Kidney (tissue), 14 donors: ENCODE measurements around the gene KBTBD13. TPM values are rescaled to one million over a fixed set of nuclear protein-coding genes. Genes with fewer than 3 reads are reported as not detected.

Experiments used
- DNase-seq, 5 donors: peaks; one replicate each; pipeline ENCODE4 v3.0.0-alpha.2; 2013 to 2020
- FAIRE-seq: peaks from 2 replicates; lab custom pipeline; 2012; peaks lifted over from hg19 to GRCh38; lab: Jason Lieb, UNC
- H3K27ac ChIP-seq, 2 donors: one replicate each; pipeline ENCODE4 v1.7.0; 2013; ENCODE audit warnings: low read depth in 2 of 2, low read length in 2 of 2, inconsistent platforms in 1 of 2
- H3K27me3 ChIP-seq: one replicate; pipeline ENCODE4 v1.7.1; 2013; ENCODE audit warnings: low read length, inconsistent platforms; ENCODE audit not compliant: control insufficient read depth, insufficient read depth
- H3K36me3 ChIP-seq, 3 donors: one replicate each; pipeline versions ENCODE4 v1.7.0 to v1.7.1; 2013; ENCODE audit warnings: low read length in 3 of 3, control low read depth in 1 of 3, inconsistent platforms in 1 of 3; ENCODE audit not compliant: insufficient read depth in 3 of 3, control insufficient read depth in 2 of 3
- H3K4me1 ChIP-seq, 3 donors: one replicate each; pipeline versions ENCODE4 v1.7.0 to v1.7.1; 2013; ENCODE audit warnings: low read length in 3 of 3, inconsistent platforms in 1 of 3, low read depth in 1 of 3; ENCODE audit not compliant: control insufficient read depth in 2 of 3, insufficient read depth in 2 of 3
- H3K4me3 ChIP-seq, 3 donors: one replicate each; pipeline versions ENCODE4 v1.7.0 to v1.8.1; 2013; ENCODE audit warnings: low read length in 3 of 3, control low read depth in 1 of 3, inconsistent platforms in 1 of 3
- H3K9ac ChIP-seq, 3 donors: one replicate each; pipeline versions ENCODE4 v1.7.0 to v1.7.1; 2013; ENCODE audit warnings: low read length in 3 of 3, control low read depth in 1 of 3, inconsistent platforms in 1 of 3
- H3K9me3 ChIP-seq, 3 donors: one replicate each; pipeline versions ENCODE4 v1.7.0 to v1.7.1; 2013; ENCODE audit warnings: low read length in 3 of 3, control low read depth in 1 of 3, inconsistent platforms in 1 of 3; ENCODE audit not compliant: control insufficient read depth in 2 of 3, insufficient read depth in 1 of 3
- intact Hi-C: fragments of 100-400 bp; cut with DNase I; formaldehyde crosslinking; loops from one replicate; pipeline ENCODE4 v1.11.1; 2022
- polyA plus RNA-seq: library from polyadenylated mRNA; stranded (reverse); fragments of 350-450 nt; fragmentation: Illumina TruSeq; extraction: RNeasy Lipid Tissue Mini Kit (QIAGEN cat#74804); gene quantifications from one replicate; pipeline ENCODE4 v1.2.3, GENCODE V29; 2014; ENCODE audit warnings: low read depth, low replicate concordance; ENCODE audit not compliant: insufficient read depth
- total RNA-seq: library from RNA; stranded (reverse); fragmentation: NEBNext Ultra II Directional; extraction: Animal tissue kit (Norgen Biotek cat#: 25700); gene quantifications from one replicate; pipeline ENCODE4 v1.2.1, GENCODE V29; 2021
- TF ChIP-seq, protein P1 (sequence below): IDR thresholded peaks from 3 replicates; pipeline ENCODE4 v1.5.1; 2012; ENCODE audit warnings: mild to moderate bottlenecking, moderate library complexity, borderline replicate concordance; ENCODE audit not compliant: insufficient read depth; ENCODE audit errors: extremely low read depth
- donor health status: control.
- donor health status: control.
- donor health status: control.
- donor health status: control.
- donor health status: control.
- donor health status: DM: yes; HTN: yes; CAD: no.
- donor health status: Normal renal cell carcinoma (clear cell type).

The KBTBD13 gene
- total and polyA plus RNA-seq, 2 donors from 2014 or later, result 0.06 TPM; not detected in 1

DNA sequence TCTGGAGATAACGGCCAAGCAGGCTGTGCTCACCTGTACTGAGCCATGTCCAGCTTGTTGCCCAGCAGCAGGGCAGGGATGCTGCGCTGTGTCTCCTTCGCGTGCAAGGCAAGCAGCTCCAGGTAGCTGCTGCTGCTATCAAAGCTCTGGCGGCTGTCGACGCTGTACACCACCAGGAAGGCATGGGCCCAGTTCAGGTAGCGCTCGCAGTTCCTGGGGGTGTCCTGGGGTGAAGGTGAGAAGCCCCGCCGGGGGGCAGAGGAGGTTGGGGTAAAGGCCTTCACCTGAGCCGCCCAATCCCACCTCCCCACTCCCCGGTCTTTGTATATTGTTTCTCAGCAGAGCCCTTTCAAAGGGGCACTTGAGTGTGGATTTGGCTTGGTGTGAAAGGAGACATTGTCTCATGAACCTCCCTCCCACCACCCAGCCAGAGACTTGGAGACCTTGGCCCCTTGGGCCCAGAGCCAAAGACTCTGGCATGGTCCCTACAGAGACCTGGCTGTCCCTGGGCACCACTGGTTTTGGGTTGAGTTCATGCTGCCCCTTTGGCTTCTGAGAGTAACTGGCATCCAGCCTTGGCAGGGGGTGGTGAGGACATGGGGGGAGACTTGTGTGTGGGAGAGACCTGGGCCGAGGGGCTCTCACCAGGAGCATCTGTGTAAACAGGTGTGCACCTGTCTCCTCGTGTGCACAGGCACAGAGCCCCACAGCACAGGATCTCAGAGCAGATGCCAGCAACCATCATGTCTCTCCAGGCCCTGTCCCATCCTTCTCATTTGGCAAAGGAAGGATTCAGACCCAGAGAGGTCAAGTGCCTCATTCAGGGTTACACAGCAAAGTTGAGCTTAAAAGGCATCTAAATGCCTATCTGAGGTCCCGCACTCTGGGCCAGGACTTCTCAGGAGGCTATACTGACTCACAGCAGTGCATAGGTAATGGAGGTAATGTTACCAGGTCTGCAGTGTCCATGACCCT, 17.9 kb upstream of the KBTBD13 start:
- no peaks in the 10 kb centered on the region for H3K9me3 ChIP-seq
- intact Hi-C loops, result no loop called here
- FAIRE-seq (no peak), DNase-seq (no peak)
- peaks cover 0 to 12% (median 4%) of the 10 kb centered on the region in 3 donors for H3K4me1 ChIP-seq
- no peak overlapping the region for H3K27ac ChIP-seq
- H3K36me3 ChIP-seq, result no peaks in the 10 kb centered on the region
- H3K9ac ChIP-seq, result no peak overlapping the region
- H3K4me3 ChIP-seq, result no peak overlapping the region
- no peaks in the 10 kb centered on the region for H3K27me3 ChIP-seq
- TF ChIP-seq, protein P1, sequence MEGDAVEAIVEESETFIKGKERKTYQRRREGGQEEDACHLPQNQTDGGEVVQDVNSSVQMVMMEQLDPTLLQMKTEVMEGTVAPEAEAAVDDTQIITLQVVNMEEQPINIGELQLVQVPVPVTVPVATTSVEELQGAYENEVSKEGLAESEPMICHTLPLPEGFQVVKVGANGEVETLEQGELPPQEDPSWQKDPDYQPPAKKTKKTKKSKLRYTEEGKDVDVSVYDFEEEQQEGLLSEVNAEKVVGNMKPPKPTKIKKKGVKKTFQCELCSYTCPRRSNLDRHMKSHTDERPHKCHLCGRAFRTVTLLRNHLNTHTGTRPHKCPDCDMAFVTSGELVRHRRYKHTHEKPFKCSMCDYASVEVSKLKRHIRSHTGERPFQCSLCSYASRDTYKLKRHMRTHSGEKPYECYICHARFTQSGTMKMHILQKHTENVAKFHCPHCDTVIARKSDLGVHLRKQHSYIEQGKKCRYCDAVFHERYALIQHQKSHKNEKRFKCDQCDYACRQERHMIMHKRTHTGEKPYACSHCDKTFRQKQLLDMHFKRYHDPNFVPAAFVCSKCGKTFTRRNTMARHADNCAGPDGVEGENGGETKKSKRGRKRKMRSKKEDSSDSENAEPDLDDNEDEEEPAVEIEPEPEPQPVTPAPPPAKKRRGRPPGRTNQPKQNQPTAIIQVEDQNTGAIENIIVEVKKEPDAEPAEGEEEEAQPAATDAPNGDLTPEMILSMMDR, result no peak

DNA sequence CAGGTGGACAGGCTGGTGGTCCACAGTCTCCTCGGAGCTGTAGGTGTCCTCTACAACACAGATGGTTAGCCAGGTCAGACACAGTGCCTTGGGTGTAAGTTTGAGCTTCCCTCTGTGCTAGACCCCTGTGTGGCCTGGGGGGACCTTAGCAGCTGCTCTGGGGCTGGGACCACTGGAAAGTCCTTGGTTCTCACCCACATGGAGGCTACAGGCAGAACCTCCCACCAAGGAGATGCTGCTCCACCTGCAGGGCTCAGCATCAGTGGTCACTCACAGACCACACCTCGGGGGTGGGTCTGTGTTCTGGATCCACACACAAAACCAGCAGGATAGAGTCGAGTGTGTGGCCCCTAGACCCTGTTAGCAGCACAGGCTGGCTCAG, 17.2 kb upstream of the KBTBD13 start:
- intact Hi-C loops, result no loop called here
- H3K4me1 ChIP-seq, result peaks cover 0 to 12% (median 4%) of the 10 kb centered on the region in 3 donors
- H3K27ac ChIP-seq, result no peak overlapping the region
- H3K9ac ChIP-seq, result no peak overlapping the region
- FAIRE-seq (no peak), DNase-seq (no peak)
- no peaks in the 10 kb centered on the region for H3K27me3 ChIP-seq
- no peak overlapping the region for H3K4me3 ChIP-seq
- no peaks in the 10 kb centered on the region for H3K36me3 ChIP-seq
- TF ChIP-seq, protein P1, result no peak
- no peaks in the 10 kb centered on the region for H3K9me3 ChIP-seq

DNA sequence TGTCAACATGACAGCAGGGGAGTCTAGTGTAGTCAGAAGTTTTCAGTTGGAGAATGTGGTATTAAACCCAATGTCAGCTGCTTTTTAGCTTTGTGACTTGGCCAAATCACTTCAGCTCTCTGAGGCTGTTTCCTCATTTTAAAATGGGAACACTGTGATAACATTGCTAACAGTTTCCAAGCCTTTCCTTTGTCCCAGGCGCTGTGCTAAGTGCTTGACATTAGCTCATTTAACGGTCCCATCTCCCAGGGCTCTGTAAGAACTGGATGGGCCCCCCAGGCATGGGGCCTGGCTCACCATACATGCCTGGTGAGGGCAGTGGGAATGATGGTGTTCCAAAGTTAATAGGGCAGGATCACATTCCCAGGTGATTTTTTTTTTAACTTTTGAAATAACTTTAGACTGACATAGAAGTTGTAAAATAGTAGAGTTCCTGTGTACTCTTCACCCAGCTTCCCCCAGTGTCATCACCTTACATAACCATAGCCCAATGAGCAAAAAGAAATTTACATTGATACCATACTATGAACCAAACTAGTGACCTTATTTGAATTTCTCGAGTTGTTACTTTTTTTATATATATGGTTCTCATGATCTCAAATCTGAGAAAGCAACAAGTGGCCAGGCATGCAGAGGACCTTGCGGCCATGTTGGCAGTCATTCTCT, 16.5 kb upstream of the KBTBD13 start:
- Histone ChIP-seq H3K9ac (no peak overlapping the region), H3K9me3 (no peaks in the 10 kb centered on the region), H3K27ac (no peak overlapping the region), H3K4me3 (no peak overlapping the region), H3K4me1 (peaks cover 0 to 12% (median 4%) of the 10 kb centered on the region in 3 donors), H3K27me3 (no peaks in the 10 kb centered on the region), H3K36me3 (no peaks in the 10 kb centered on the region)
- FAIRE-seq (no peak), DNase-seq (no peak)
- intact Hi-C loops, result no loop called here
- TF ChIP-seq, protein P1, result no peak
